H9 (cell line): ENCODE data around the gene SLC6A8. TPM values are rescaled to one million over a fixed set of nuclear protein-coding genes. Genes with fewer than 3 reads are reported as not detected.
"Not testable (repeated sequence)": the region's sequence is repeated elsewhere in the genome, so short reads cannot be mapped to it uniquely, and the experiment has no call there.

Experiments used
- DNase-seq: peaks from one replicate; pipeline ENCODE4 v3.0.0-alpha.2; 2017
- H2AFZ ChIP-seq: one replicate; pipeline ENCODE4 v1.6.1; 2013; ENCODE audit warnings: mild to moderate bottlenecking, low read length, control low read depth, moderate library complexity
- H2AK5ac ChIP-seq: 2 replicates; pipeline ENCODE4 v1.6.1; 2013; ENCODE audit warnings: low read length, control low read depth, mixed read lengths; ENCODE audit not compliant: insufficient read length
- H2BK120ac ChIP-seq: one replicate; pipeline ENCODE4 v1.6.1; 2013; ENCODE audit warnings: low read depth, mild to moderate bottlenecking, low read length, control low read depth, inconsistent platforms; ENCODE audit not compliant: poor library complexity, severe bottlenecking
- H2BK12ac ChIP-seq: 2 replicates; pipeline ENCODE4 v1.6.1; 2013; ENCODE audit warnings: low read length, control low read depth, mixed read lengths, low read depth; ENCODE audit not compliant: insufficient read length
- H2BK15ac ChIP-seq: 2 replicates; pipeline ENCODE4 v1.6.1; 2013; ENCODE audit warnings: low read depth, low read length, control low read depth
- H2BK20ac ChIP-seq: one replicate; pipeline ENCODE4 v1.6.1; 2013; ENCODE audit warnings: low read depth, mild to moderate bottlenecking, low read length, control low read depth, inconsistent platforms; ENCODE audit not compliant: poor library complexity, severe bottlenecking
- H2BK5ac ChIP-seq: 2 replicates; pipeline ENCODE4 v1.6.1; 2013; ENCODE audit warnings: low read length, control low read depth, mixed read lengths; ENCODE audit not compliant: insufficient read length
- H3K14ac ChIP-seq: 2 replicates; pipeline ENCODE4 v1.6.1; 2013; ENCODE audit warnings: low read length, control low read depth; ENCODE audit not compliant: insufficient read depth
- H3K18ac ChIP-seq: 2 replicates; pipeline ENCODE4 v1.6.1; 2013; ENCODE audit warnings: low read depth, mild to moderate bottlenecking, mixed read lengths, low read length, control low read depth; ENCODE audit not compliant: insufficient read length
- H3K23ac ChIP-seq: 2 replicates; pipeline ENCODE4 v1.6.1; 2013; ENCODE audit warnings: low read length, control low read depth, mixed read lengths, low read depth; ENCODE audit not compliant: insufficient read length
- H3K23me2 ChIP-seq: 2 replicates; pipeline ENCODE4 v1.6.1; 2013; ENCODE audit warnings: low read depth, mild to moderate bottlenecking, mixed read lengths, low read length, control low read depth; ENCODE audit not compliant: insufficient read length, poor library complexity, severe bottlenecking
- H3K27ac ChIP-seq: 2 replicates; pipeline ENCODE4 v1.5.1; 2013; ENCODE audit warnings: low read length, control low read depth, mixed read lengths, low read depth; ENCODE audit not compliant: insufficient read length
- H3K27me3 ChIP-seq: 2 replicates; pipeline ENCODE4 v1.6.1; 2013; ENCODE audit warnings: low read length, control low read depth, inconsistent platforms; ENCODE audit not compliant: insufficient read depth
- H3K4ac ChIP-seq: 2 replicates; pipeline ENCODE4 v1.6.1; 2013; ENCODE audit warnings: low read depth, mild to moderate bottlenecking, control low read depth, inconsistent platforms, low read length, moderate library complexity
- H3K4me1 ChIP-seq: 2 replicates; pipeline ENCODE4 v1.6.1; 2013; ENCODE audit warnings: low read length, control low read depth, inconsistent platforms; ENCODE audit not compliant: insufficient read depth
- H3K4me2 ChIP-seq: 2 replicates; pipeline ENCODE4 v1.6.1; 2013; ENCODE audit warnings: low read length, control low read depth, mixed read lengths; ENCODE audit not compliant: insufficient read length, insufficient read depth
- H3K56ac ChIP-seq: 2 replicates; pipeline ENCODE4 v1.6.1; 2013; ENCODE audit warnings: low read depth, mild to moderate bottlenecking, mixed read lengths, low read length, control low read depth; ENCODE audit not compliant: insufficient read length
- H3K79me1 ChIP-seq: 2 replicates; pipeline ENCODE4 v1.6.1; 2013; ENCODE audit warnings: low read depth, mild to moderate bottlenecking, moderate library complexity, low read length, control low read depth, inconsistent platforms; ENCODE audit not compliant: insufficient read depth, poor library complexity, severe bottlenecking
- H3K79me2 ChIP-seq: 2 replicates; pipeline ENCODE4 v1.6.1; 2013; ENCODE audit warnings: low read length, control low read depth, inconsistent platforms; ENCODE audit not compliant: insufficient read depth
- H3K9ac ChIP-seq: 2 replicates; pipeline ENCODE4 v1.6.1; 2013; ENCODE audit warnings: low read length, control low read depth, mixed read lengths; ENCODE audit not compliant: insufficient read length; ENCODE audit errors: extremely low read depth
- H3K9me3 ChIP-seq: one replicate; pipeline ENCODE4 v1.6.1; 2013; ENCODE audit warnings: low read depth, low read length, inconsistent platforms; ENCODE audit not compliant: control insufficient read depth
- H3T11ph ChIP-seq: one replicate; pipeline ENCODE4 v1.6.1; 2013; ENCODE audit warnings: mild to moderate bottlenecking, low read length, control low read depth, inconsistent platforms
- H4K20me1 ChIP-seq: one replicate; pipeline ENCODE4 v1.6.1; 2013; ENCODE audit not compliant: control insufficient read depth, insufficient read length, insufficient read depth
- H4K5ac ChIP-seq: 2 replicates; pipeline ENCODE4 v1.6.1; 2013; ENCODE audit warnings: low read depth, mild to moderate bottlenecking, mixed read lengths, low read length, control low read depth; ENCODE audit not compliant: insufficient read length
- H4K8ac ChIP-seq: replicated peaks from 2 replicates; pipeline ENCODE4 v1.6.1; 2013; ENCODE audit warnings: low read length, control low read depth, mixed read lengths, low read depth; ENCODE audit not compliant: insufficient read length
- H4K91ac ChIP-seq: 2 replicates; pipeline ENCODE4 v1.6.1; 2013; ENCODE audit warnings: low read depth, mild to moderate bottlenecking, moderate library complexity, mixed read lengths, low read length, control low read depth; ENCODE audit not compliant: insufficient read length
- H3K27ac Mint-ChIP-seq, 3 experiments: 2 replicates in 2 of 3; 3 replicates in 1 of 3; pipeline ENCODE4 v1.8.0; 2020 to 2021; ENCODE audit warnings: mixed read lengths in 3 of 3, mild to moderate bottlenecking in 1 of 3, moderate library complexity in 1 of 3
- H3K27me3 Mint-ChIP-seq: 2 replicates; pipeline ENCODE4 v1.8.0; 2021; ENCODE audit warnings: low read depth, mild to moderate bottlenecking, moderate library complexity, mixed read lengths
- H3K36me3 Mint-ChIP-seq, 3 experiments: 2 replicates in 2 of 3; 3 replicates in 1 of 3; pipeline ENCODE4 v1.8.0; 2020 to 2021; ENCODE audit warnings: low read depth in 3 of 3, mixed read lengths in 3 of 3; ENCODE audit not compliant: insufficient read depth in 1 of 3
- H3K4me1 Mint-ChIP-seq, 2 experiments: 2 replicates each; pipeline ENCODE4 v1.8.0; 2020; ENCODE audit warnings: mixed read lengths in 2 of 2
- H3K4me3 Mint-ChIP-seq, 2 experiments: 2 replicates in 1 of 2; 3 replicates in 1 of 2; pipeline ENCODE4 v1.8.0; 2020 to 2021; ENCODE audit warnings: mild to moderate bottlenecking in 2 of 2, mixed read lengths in 2 of 2, moderate library complexity in 1 of 2
- H3K9me3 Mint-ChIP-seq, 2 experiments: 2 replicates in 1 of 2; 3 replicates in 1 of 2; pipeline ENCODE4 v1.8.0; 2020; ENCODE audit warnings: mild to moderate bottlenecking in 2 of 2, mixed read lengths in 2 of 2, moderate library complexity in 1 of 2
- WGBS: extraction: QIAGEN DNeasy Blood & Tissue Kit; methylation state at CpG from one replicate; pipeline ENCODE4 v1.1.7; 2013; ENCODE audit warnings: missing lambda C conversion rate, low lambda C conversion rate, mixed read lengths; ENCODE audit not compliant: insufficient read length; ENCODE audit errors: extremely low coverage; 5-methylcytosine and 5-hydroxymethylcytosine counted together
- total RNA-seq: library from RNA; stranded (reverse); gene quantifications from 2 replicates; pipeline ENCODE4 v1.2.1, GENCODE V29; 2021

The SLC6A8 gene
- total RNA-seq, 1 experiment from 2014 or later: 229 TPM

- Mint-ChIP-seq H3K9me3 (peaks cover 58 to 77% of the 10 kb centered on the region in 2 experiments), H3K36me3 (peaks cover 28 to 60% (median 48%) of the 10 kb centered on the region in 3 experiments)
- H2AK5ac ChIP-seq, H3K23ac ChIP-seq, H3K14ac ChIP-seq, H4K5ac ChIP-seq, H3K4me3 Mint-ChIP-seq, H3K4me2 ChIP-seq, H2BK120ac ChIP-seq, H3K27ac ChIP-seq, H3K9ac ChIP-seq, H2BK12ac ChIP-seq, H3K18ac ChIP-seq, H3K79me2 ChIP-seq, H3K27me3 ChIP-seq, H4K20me1 ChIP-seq, H4K8ac ChIP-seq, H3K23me2 ChIP-seq, H4K91ac ChIP-seq, H3K27me3 Mint-ChIP-seq, H2BK20ac ChIP-seq, H3K9me3 ChIP-seq, H3K56ac ChIP-seq, H2BK15ac ChIP-seq, H3K4ac ChIP-seq, H3T11ph ChIP-seq, DNase-seq, H2AFZ ChIP-seq, H3K4me1 ChIP-seq, H3K4me1 Mint-ChIP-seq, H2BK5ac ChIP-seq, H3K27ac Mint-ChIP-seq, H3K79me1 ChIP-seq: not testable (repeated sequence)
- no CpG with 5 or more reads among the region's 18 CpGs for WGBS
Measured at GRCh38 chrX:153699784-153700371, 12.2 kb downstream of the SLC6A8 start.
